GM21447 (cell line): ENCODE data around the gene CDS1.
"Not testable (repeated sequence)": the region's sequence is repeated elsewhere in the genome, so short reads cannot be mapped to it uniquely, and the experiment has no call there.

Experiments
- ATAC-seq: cut with Tn5 transposase; IDR thresholded peaks from one replicate; pipeline ENCODE4 v1.9.1; 2021; ENCODE audit not compliant: unreplicated experiment

The CDS1 gene

GRCh38 chr4:84606645-84607044 lies 23.7 kb downstream of the CDS1 start:
- ATAC-seq = no peak

GRCh38 chr4:84611531-84611930 lies 28.6 kb downstream of the CDS1 start:
- ATAC-seq = no peak

GRCh38 chr4:84614891-84615290 lies 32.0 kb downstream of the CDS1 start:
- ATAC-seq = no peak

- ATAC-seq = no peak
Measured at GRCh38 chr4:84615355-84615754, 32.4 kb downstream of the CDS1 start.

GRCh38 chr4:84622959-84623358 lies 40.0 kb downstream of the CDS1 start:
- ATAC-seq = no peak

- no peak for ATAC-seq
Measured at GRCh38 chr4:84623661-84624060, 40.7 kb downstream of the CDS1 start.

GRCh38 chr4:84626673-84627072 lies 43.7 kb downstream of the CDS1 start:
- no peak for ATAC-seq

GRCh38 chr4:84631573-84631972 lies 48.6 kb downstream of the CDS1 start:
- no peak for ATAC-seq

GRCh38 chr4:84632092-84632491 lies 49.2 kb downstream of the CDS1 start:
- no peak for ATAC-seq

- no peak for ATAC-seq
Measured at GRCh38 chr4:84634961-84635360, 52.0 kb downstream of the CDS1 start.

GRCh38 chr4:84638092-84638491 lies 55.2 kb downstream of the CDS1 start:
- ATAC-seq = no peak

- no peak for ATAC-seq
Measured at GRCh38 chr4:84639145-84639544, 56.2 kb downstream of the CDS1 start.

GRCh38 chr4:84644087-84644486 lies 61.2 kb downstream of the CDS1 start:
- no peak for ATAC-seq

- ATAC-seq = no peak
Measured at GRCh38 chr4:84647312-84647884, 64.5 kb downstream of the CDS1 start.

GRCh38 chr4:84648178-84648577 lies 65.3 kb downstream of the CDS1 start:
- ATAC-seq = no peak

- no peak for ATAC-seq
Measured at GRCh38 chr4:84648863-84649647, 66.1 kb downstream of the CDS1 start.

- ATAC-seq = no peak
Measured at GRCh38 chr4:84651499-84651898, 68.6 kb downstream of the CDS1 start.

GRCh38 chr4:84652478-84652877 lies 69.6 kb downstream of the CDS1 start:
- no peak for ATAC-seq

- no peak for ATAC-seq
Measured at GRCh38 chr4:84660606-84661005, 77.7 kb downstream of the CDS1 start.

- ATAC-seq = no peak
Measured at GRCh38 chr4:84661191-84661939, 78.4 kb downstream of the CDS1 start.

GRCh38 chr4:84664767-84665166 lies 81.8 kb downstream of the CDS1 start:
- not testable (repeated sequence) for ATAC-seq

- no peak for ATAC-seq
Measured at GRCh38 chr4:84666439-84666838, 83.5 kb downstream of the CDS1 start.
